ENCODE measurements around the gene CXXC4.

- TF ChIP-seq CTCF (conservative IDR thresholded peaks at IDR 0.05 in 1 of 2, IDR thresholded peaks at IDR 0.05 in 1 of 2; ENCODE audit: extremely low read depth in 1 of 2, insufficient read depth in 1 of 2, low read depth in 1 of 2, low read length in 2 of 2) = no peak
- no peak for TF ChIP-seq EZH2 (IDR thresholded peaks at IDR 0.05; ENCODE audit: borderline replicate concordance, low read length)
Measured at GRCh38 chr4:104449537-104449936, 45.2 kb downstream of the CXXC4 start.

All from mammary epithelial cell (primary cell).